GM23248 (cell line): ENCODE data around the gene ZFAND2B. TPM values are rescaled to one million over a fixed set of nuclear protein-coding genes. Genes with fewer than 3 reads are reported as not detected.
A peak's percentile ranks its signal among the peaks of the same experiment; 100 is the strongest.

Experiments
- DNase-seq: peaks from one replicate; pipeline ENCODE4 v3.0.0-alpha.2; 2015
- H2AFZ ChIP-seq: fragments of 200-600 bp; sonication (generic); 2 replicates; pipeline ENCODE4 v1.6.1; 2016; ENCODE audit warnings: antibody characterized with exemption
- H3F3A ChIP-seq: fragments of 200-600 bp; sonication (generic); 2 replicates; pipeline ENCODE4 v1.6.1; 2016; ENCODE audit warnings: mild to moderate bottlenecking, antibody characterized with exemption, mixed run types; ENCODE audit not compliant: insufficient read depth
- H3K27ac ChIP-seq: fragments of 200-600 bp; sonication (generic); 2 replicates; pipeline ENCODE4 v1.5.1; 2016; ENCODE audit warnings: mild to moderate bottlenecking
- H3K27me3 ChIP-seq: fragments of 200-600 bp; sonication (generic); replicated peaks from 2 replicates; pipeline ENCODE4 v1.6.1; 2016; ENCODE audit warnings: mild to moderate bottlenecking; ENCODE audit not compliant: insufficient read depth
- H3K36me3 ChIP-seq: fragments of 200-600 bp; sonication (generic); 2 replicates; pipeline ENCODE4 v1.6.1; 2016; ENCODE audit warnings: low read depth, mild to moderate bottlenecking
- H3K4me1 ChIP-seq: fragments of 200-600 bp; sonication (generic); 2 replicates; pipeline ENCODE4 v1.6.1; 2016; ENCODE audit warnings: mild to moderate bottlenecking; ENCODE audit not compliant: insufficient read depth
- H3K4me2 ChIP-seq: fragments of 200-600 bp; sonication (generic); one replicate; pipeline ENCODE4 v1.6.1; 2016; ENCODE audit warnings: mild to moderate bottlenecking; ENCODE audit not compliant: unreplicated experiment
- H3K4me3 ChIP-seq: fragments of 200-600 bp; sonication (generic); 2 replicates; pipeline ENCODE4 v1.5.1; 2016; ENCODE audit warnings: mild to moderate bottlenecking
- H3K79me2 ChIP-seq: fragments of 200-600 bp; sonication (generic); 2 replicates; pipeline ENCODE4 v1.6.1; 2016; ENCODE audit warnings: mild to moderate bottlenecking; ENCODE audit not compliant: insufficient read depth
- H3K9ac ChIP-seq: fragments of 200-600 bp; sonication (generic); 2 replicates; pipeline ENCODE4 v1.6.1; 2016; ENCODE audit warnings: mild to moderate bottlenecking
- H3K9me2 ChIP-seq: fragments of 200-600 bp; sonication (generic); 2 replicates; pipeline ENCODE4 v1.6.1; 2016; ENCODE audit warnings: mixed run types, mild to moderate bottlenecking, moderate library complexity; ENCODE audit not compliant: insufficient read depth
- H3K9me3 ChIP-seq: fragments of 200-600 bp; sonication (generic); one replicate; pipeline ENCODE4 v1.6.1; 2017; ENCODE audit warnings: low read depth
- H4K20me1 ChIP-seq: fragments of 200-600 bp; sonication (generic); 2 replicates; pipeline ENCODE4 v1.6.0; 2016; ENCODE audit not compliant: insufficient read depth
- EZH2 ChIP-seq: fragments of 200-600 bp; sonication (generic); IDR thresholded peaks from 2 replicates; pipeline ENCODE4 v1.6.1; 2018; ENCODE audit warnings: antibody characterized with exemption, mild to moderate bottlenecking; ENCODE audit not compliant: insufficient read depth, poor library complexity, severe bottlenecking
- EZH2phosphoT487 ChIP-seq: fragments of 200-600 bp; sonication (generic); IDR thresholded peaks from 2 replicates; pipeline ENCODE4 v1.6.1; 2018; ENCODE audit warnings: antibody characterized with exemption, moderate library complexity, mild to moderate bottlenecking, low read depth; ENCODE audit not compliant: insufficient read depth
- WGBS, 2 experiments: methylation state at CpG; one replicate each; pipeline ENCODE4 v1.1.6; 2015 to 2017; ENCODE audit warnings: low lambda C conversion rate in 2 of 2, low coverage in 1 of 2; ENCODE audit errors: missing lambda C conversion rate in 2 of 2; 5-methylcytosine and 5-hydroxymethylcytosine counted together
- in situ Hi-C: fragments of 300-500 bp; cut with MboI; formaldehyde crosslinking; loops from 2 replicates; pipeline ENCODE4 v1.15.0; 2020
- polyA plus RNA-seq: library from polyadenylated mRNA; unstranded; fragments of >200 nt; fragmentation: Nextera tagmentation; extraction: Ambion mirVana; gene quantifications from 2 replicates; pipeline ENCODE4 v1.2.1, GENCODE V29; 2016
- total RNA-seq: library from RNA; depleted of rRNA; stranded (reverse); fragments of >200 nt; shearing (Covaris generic); gene quantifications from 2 replicates; pipeline ENCODE4 v1.2.3, GENCODE V29; 2014

Gene ZFAND2B
- total and polyA plus RNA-seq, 2 experiments from 2014 or later = 38.9 to 39.3 TPM

DNA sequence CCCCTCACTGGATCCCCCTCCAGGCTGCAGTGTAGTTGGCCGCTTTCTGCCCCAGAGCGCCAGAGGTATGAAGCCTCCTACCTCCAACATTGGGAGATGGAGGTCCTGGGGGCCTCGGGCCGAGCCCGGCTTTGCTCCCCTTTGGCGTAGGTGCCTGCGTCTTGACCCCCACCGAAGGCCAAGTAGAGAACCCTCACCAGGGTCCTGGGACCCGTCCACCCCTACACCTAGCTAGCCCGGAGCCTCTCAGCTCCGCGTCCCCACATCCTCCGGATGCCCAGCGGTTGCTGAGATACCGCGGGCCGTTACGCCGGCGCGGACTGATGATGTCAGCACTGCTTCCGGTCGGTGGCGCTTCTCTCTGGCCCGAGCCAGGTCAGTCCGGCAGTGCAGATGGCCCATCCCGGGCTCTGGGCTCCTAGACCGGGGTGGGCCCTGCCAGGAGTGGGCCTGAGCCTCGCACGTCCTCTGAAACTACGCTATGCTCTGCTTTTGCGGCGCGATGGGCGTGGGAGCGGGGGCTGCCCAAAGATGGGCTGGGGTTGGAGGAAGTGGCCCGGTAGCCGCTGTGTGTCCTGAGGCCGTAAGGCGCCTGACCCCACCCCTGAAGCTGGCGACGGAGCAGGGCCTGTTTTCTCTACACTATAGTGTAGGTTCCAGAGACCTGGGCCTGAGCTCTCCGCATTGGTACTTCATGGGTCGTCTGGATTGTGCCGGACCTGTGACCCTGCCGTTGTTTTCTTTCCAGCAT lies 38.7 kb downstream of the ZFAND2B start, which contains the start of the genes GLB1L and STK16:
Gene GLB1L, minus strand, starts transcription at position 297 of the 751 bp plus-strand sequence. CDS start 1,871 bp downstream, outside the sequence.
Gene STK16, plus strand, starts transcription at position 332 of the 751 bp plus-strand sequence. CDS start 521 bp downstream, outside the sequence.
- Histone ChIP-seq H3K4me3 (peak within 1 kb of the TSS; percentile 91), H3K4me2 (peak within 1 kb of the TSS; percentile 94), H3F3A (peaks cover 32% of the 10 kb centered on the region), H3K4me1 (peaks cover 33% of the 10 kb centered on the region), H3K27me3 (no peaks in the 10 kb centered on the region), H3K27ac (peak within 1 kb of the TSS; percentile 86), H3K9ac (peak within 1 kb of the TSS; percentile 98), H3K9me2 (no peaks in the 10 kb centered on the region), H3K9me3 (no peaks in the 10 kb centered on the region), H3K79me2 (peaks cover 34% of the 10 kb centered on the region), H4K20me1 (no peaks in the 10 kb centered on the region), H2AFZ (peak within 1 kb of the TSS; percentile 89), H3K36me3 (no peaks in the 10 kb centered on the region)
- TF ChIP-seq EZH2 (no peak), EZH2phosphoT487 (no peak)
- peak; percentile 95 for DNase-seq
- in situ Hi-C loops = no loop called here
- 1 to 2% methylated on average over 39 to 46 of the region's 46 CpGs for WGBS, 2 experiments

DNA sequence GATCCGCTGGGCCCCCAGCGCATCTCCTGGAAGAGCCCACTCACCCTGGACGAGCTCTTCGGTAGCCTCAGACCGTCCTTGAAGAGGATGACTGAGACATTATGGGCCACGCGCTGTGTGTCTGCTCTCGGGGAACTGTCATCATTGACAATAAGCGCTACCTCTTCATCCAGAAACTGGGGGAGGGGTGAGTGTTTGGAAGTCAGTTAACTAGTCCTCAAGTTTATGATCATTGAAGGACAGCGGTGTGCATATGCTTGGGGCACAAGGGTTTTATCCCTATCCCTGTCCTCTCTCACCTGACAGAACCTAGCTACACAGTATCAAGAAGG lies 39.3 kb downstream of the ZFAND2B start:
- H3K9ac ChIP-seq = peak overlapping the region; percentile 98
- DNase-seq = peak; percentile 49
- peaks cover 34% of the 10 kb centered on the region for H3K79me2 ChIP-seq
- no peaks in the 10 kb centered on the region for H3K9me2 ChIP-seq
- peaks cover 35% of the 10 kb centered on the region for H3K4me1 ChIP-seq
- H2AFZ ChIP-seq = peak overlapping the region; percentile 89
- TF ChIP-seq EZH2phosphoT487 = no peak
- TF ChIP-seq EZH2 = no peak
- peak overlapping the region; percentile 91 for H3K4me3 ChIP-seq
- in situ Hi-C loops = no loop called here
- peak overlapping the region; percentile 94 for H3K4me2 ChIP-seq
- H4K20me1 ChIP-seq = no peaks in the 10 kb centered on the region
- 11 to 15% methylated on average over 10 of the region's 10 CpGs for WGBS, 2 experiments
- H3K9me3 ChIP-seq = no peaks in the 10 kb centered on the region
- H3F3A ChIP-seq = peaks cover 37% of the 10 kb centered on the region
- H3K27me3 ChIP-seq = no peaks in the 10 kb centered on the region
- peak overlapping the region; percentile 86 for H3K27ac ChIP-seq
- H3K36me3 ChIP-seq = no peaks in the 10 kb centered on the region

DNA sequence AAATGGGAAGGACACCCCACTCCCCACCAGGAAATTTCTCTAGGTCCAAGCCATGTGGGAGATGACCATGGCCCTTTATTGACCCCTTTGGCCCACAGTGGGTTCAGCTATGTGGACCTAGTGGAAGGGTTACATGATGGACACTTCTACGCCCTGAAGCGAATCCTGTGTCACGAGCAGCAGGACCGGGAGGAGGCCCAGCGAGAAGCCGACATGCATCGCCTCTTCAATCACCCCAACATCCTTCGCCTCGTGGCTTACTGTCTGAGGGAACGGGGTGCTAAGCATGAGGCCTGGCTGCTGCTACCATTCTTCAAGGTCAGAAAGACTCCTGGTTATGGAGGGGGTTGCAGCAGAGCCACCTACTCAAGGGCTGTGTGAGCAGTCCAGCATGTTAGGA lies 40.0 kb downstream of the ZFAND2B start:
- Histone ChIP-seq H3K9me2 (no peaks in the 10 kb centered on the region), H3K9ac (peak overlapping the region; percentile 98), H3F3A (peaks cover 38% of the 10 kb centered on the region), H3K9me3 (no peaks in the 10 kb centered on the region), H3K4me2 (peak overlapping the region; percentile 94), H4K20me1 (no peaks in the 10 kb centered on the region), H3K4me3 (peak overlapping the region; percentile 91), H2AFZ (no peak overlapping the region), H3K79me2 (peaks cover 34% of the 10 kb centered on the region), H3K4me1 (peaks cover 35% of the 10 kb centered on the region), H3K27ac (no peak overlapping the region), H3K36me3 (no peaks in the 10 kb centered on the region), H3K27me3 (no peaks in the 10 kb centered on the region)
- DNase-seq = no peak
- in situ Hi-C loops = no loop called here
- TF ChIP-seq EZH2 (no peak), EZH2phosphoT487 (no peak)
- WGBS, 2 experiments = 97 to 98% methylated on average over 10 of the region's 10 CpGs

DNA sequence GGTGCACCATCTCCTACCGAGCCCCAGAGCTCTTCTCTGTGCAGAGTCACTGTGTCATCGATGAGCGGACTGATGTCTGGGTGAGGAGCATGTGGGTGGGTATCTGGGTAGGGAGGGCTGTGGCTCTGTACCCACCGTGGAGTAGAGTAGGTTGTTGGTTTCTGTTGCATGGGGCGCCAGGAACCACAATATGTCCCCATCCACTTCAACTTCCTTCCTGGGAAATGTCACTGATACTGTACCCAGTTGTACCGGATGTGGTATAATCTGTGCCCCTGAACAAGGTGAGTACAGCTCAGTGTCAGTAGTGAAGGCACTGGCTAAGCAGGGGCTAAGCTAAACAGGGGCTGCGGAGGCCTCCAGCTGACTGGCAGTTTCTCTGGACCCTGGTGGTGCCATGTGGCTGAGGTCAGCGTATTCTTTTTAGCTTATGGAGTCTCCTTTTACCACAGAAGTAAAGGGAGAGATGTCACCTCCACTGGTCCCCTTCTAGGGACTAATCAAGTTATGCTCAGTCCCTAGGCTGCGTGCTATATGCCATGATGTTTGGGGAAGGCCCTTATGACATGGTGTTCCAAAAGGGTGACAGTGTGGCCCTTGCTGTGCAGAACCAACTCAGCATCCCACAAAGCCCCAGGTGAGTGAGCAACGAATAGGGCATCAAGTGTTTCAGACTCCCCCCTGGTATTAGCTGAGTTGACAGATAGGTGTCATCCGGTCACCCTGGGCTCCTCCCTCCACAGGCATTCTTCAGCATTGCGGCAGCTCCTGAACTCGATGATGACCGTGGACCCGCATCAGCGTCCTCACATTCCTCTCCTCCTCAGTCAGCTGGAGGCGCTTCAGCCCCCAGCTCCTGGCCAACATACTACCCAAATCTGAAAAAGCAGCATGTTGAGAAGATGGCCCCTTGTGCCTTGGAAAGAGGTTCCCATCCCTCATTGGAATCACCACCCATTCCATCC lies 41.4 kb downstream of the ZFAND2B start:
- Histone ChIP-seq H3K36me3 (no peaks in the 10 kb centered on the region), H3K79me2 (peaks cover 34% of the 10 kb centered on the region), H3K9me2 (no peaks in the 10 kb centered on the region), H3K4me1 (peaks cover 49% of the 10 kb centered on the region), H3K4me3 (no peak overlapping the region), H2AFZ (no peak overlapping the region), H3K9me3 (no peaks in the 10 kb centered on the region), H3F3A (peaks cover 43% of the 10 kb centered on the region), H4K20me1 (no peaks in the 10 kb centered on the region), H3K27ac (peak overlapping the region; percentile 89), H3K9ac (no peak overlapping the region), H3K4me2 (no peak overlapping the region), H3K27me3 (no peaks in the 10 kb centered on the region)
- WGBS, 2 experiments = 92 to 96% methylated on average over 17 of the region's 17 CpGs
- DNase-seq = no peak
- TF ChIP-seq EZH2 (no peak), EZH2phosphoT487 (no peak)
- in situ Hi-C loops = no loop called here
